IPS DF 19.7 (cell line): ENCODE data around the gene PPP2R5B.

Source experiments
- DNase-seq: peaks from one replicate; pipeline ENCODE4 v3.0.0-alpha.2; 2013; ENCODE audit warnings: low read depth, low spot score

PPP2R5B gene

GRCh38 chr11:64888729-64889511 is 35.6 kb upstream of the PPP2R5B start:
- no peak for DNase-seq

DNA sequence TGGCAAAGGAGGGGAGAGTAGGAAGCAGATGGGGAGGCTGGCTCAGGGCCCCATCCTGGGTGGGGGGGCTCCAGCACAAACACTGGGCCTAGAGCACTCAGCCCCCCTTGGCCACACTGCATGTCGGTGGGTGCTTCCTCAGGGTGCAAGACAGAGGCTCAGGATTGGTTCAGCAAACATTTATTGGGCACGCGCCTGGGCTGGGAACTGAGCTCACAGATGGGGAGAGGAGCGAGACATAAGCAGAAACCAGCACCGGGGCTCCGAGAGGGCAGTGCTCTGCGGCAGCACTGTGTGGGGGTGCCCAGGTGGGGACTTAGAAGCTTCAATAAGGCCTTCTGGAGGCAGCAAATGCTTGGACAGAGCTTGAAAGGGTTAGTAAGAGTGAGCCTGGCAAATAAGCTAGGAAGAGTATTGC is 34.0 kb upstream of the PPP2R5B start:
- DNase-seq: no peak

- no peak for DNase-seq
These were observed 33.2 kb upstream of the PPP2R5B start for GRCh38 chr11:64891215-64891848.

DNA sequence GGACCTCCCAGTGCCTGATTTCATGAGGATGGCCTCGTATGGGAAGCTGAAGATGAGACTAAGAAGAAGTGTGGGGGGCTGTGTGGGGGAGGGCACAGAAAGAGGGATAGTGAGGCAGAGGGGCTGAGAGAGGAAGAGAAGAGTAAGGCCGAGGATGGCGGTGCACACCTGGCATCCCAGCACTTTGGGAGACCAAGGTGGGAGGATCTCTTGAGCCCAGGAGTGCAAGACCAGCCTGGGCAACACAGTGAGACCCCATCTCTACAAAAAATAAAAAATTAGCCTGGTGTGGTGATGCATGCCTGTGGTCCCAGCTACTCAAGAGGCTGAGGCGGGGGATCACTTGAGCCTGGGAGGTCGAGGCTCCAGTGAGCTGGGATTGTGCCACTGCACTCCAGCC is 32.6 kb upstream of the PPP2R5B start:
- no peak for DNase-seq

DNA sequence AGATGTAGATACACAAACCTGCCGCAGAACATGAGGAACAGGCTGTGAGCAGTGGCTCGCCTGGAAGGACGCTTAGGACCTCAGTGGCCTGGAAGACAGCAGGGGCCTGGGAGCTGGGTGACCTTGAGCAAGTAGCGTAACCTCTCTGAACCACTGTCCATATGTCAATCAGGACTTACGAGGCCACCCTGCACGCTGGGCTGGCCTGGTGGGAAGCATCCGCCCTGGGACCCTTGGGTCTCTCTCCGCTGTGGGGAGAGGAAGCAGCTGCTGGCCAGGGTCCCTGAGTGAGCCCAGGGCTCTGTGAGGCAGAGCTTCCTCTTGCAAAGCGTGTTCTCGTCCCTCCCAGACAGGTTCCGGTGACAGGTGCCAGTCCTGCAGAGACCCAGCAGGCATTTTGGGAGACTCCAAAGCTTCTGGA is 32.1 kb upstream of the PPP2R5B start:
- no peak for DNase-seq

GRCh38 chr11:64892838-64893193 is 31.7 kb upstream of the PPP2R5B start:
- no peak for DNase-seq

DNA sequence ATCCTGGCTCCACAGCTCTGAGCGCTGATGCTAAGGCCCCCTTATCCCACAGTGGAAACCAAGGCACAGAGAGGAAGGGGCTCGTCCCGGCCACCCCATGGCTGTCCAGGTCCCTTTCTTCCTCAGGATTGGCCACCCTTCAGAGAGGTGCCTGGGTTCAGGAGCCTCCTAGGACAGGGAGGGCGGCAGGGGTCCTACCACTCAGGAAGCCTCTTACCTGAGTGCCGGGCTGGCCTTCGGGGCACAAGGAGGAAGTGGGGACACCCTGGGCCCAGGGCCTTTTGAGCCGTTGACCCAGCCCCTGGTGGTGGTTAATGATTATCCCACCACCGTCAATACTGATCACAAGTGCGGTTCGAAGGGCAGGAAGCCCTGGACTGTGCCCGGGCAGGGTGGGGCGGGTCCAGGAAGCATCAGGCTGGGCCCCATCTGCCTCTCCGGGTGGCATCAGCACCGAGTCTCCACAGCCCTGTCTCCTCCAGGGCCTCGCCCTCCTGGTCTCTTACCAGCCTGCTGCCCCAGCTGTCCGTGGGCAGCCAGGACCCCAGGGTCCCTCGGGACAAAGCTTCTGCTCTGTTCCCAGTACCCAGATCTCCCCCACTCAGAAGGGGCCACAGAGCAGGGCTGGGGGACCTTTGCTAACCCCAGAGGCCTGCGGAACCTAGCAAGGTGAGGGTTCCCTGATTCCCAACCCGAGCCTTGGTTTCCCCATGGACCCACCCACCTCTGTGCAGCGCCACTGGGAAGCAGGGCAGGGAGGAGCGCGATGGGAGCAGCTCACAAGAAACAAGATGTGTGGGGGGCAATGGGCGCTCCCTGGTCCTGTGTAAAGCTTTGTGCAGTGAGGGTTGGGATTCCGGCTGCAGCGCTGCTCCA is 31.1 kb upstream of the PPP2R5B start:
- DNase-seq: no peak

- no peak for DNase-seq
These were observed 30.2 kb upstream of the PPP2R5B start for GRCh38 chr11:64894070-64894811.

- DNase-seq: no peak
These were observed 29.6 kb upstream of the PPP2R5B start for GRCh38 chr11:64894812-64895452.

GRCh38 chr11:64896448-64897022 is 28.0 kb upstream of the PPP2R5B start:
- no peak for DNase-seq

DNA sequence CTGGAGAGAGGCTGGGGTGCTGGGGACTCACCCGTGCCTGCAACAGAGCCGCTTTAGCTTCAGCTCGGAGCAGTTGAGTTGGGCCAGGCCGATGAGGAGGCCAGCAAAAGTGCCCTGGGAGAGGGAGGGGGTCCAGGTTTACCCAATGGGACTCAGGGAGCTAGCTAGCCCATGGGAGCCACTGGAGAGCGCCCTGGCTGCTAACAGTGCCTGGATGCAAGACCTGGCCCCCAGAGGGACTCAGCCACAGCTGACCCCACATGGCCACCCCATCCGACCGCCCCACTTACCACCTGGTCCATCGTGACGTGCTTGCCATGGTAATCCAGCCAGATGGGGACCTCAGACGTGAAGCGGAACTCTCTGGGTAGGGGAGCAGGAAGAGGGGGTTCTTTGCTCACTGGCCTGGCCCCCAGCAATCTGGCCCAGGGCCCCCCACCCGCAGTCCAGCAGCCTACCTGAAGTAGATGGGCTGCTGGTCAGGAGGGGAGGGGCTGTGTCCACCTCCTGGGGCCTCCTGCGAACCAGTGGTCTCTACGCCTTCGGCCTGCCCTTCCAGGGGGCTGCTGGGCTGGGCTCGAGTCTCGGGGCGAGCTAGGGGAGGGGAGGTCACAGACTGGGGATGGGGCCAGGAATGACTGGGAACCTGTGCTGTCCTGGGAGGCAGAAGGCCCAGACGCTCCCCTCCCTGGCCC is 27.0 kb upstream of the PPP2R5B start:
- DNase-seq: no peak

- no peak for DNase-seq
These were observed 26.4 kb upstream of the PPP2R5B start for GRCh38 chr11:64898076-64898445.

- no peak for DNase-seq
These were observed 25.9 kb upstream of the PPP2R5B start for GRCh38 chr11:64898541-64898940.

DNA sequence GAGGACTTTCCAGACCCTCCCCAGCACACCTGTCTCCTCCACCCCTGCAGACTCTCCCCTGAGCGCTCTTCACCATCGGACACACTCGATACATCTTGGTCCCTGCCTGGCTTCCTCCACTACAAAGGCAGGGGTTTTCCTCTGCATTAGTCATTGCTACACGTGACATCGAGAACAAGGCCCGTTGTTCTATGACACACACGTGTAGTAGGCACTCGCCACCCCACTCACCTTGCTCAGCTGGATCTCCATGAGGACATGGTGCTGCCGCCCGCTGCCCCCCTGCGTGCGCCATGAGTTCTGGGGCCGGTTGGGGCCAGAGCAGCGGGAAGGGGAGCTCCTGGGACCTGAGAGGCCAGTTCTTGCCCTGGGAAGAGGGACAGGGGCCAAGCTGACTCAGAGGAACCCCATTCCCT is 24.2 kb upstream of the PPP2R5B start:
- no peak for DNase-seq

GRCh38 chr11:64900774-64901173 is 23.7 kb upstream of the PPP2R5B start:
- no peak for DNase-seq

GRCh38 chr11:64902102-64902900 is 22.2 kb upstream of the PPP2R5B start:
- DNase-seq: no peak

DNA sequence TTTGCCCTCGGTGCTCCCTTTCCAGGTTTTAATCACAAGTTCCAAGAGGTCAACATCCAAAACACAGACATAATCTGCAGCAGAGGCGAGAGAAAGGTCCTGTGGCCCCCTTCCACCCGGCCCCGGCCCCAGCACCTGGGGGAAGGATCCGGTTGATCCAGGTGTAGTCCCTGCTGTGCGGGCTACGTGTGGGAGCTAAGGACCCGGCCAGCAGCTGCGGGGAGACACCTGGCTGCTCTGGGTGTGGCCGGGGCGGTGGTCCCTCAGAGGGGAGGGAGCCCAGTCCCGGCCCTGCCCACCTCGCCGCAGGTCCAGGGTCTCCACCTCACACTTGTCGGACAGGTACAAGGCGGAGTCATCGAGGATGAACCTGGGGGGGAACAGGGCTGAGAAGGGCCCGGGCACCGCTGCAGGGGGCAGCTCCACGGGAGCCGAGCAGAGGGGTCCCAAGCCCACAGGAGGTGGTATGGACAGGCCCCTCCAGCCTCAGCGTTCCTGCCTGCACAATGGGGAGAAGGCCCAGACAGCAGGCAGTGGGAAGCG is 21.1 kb upstream of the PPP2R5B start:
- DNase-seq: no peak

DNA sequence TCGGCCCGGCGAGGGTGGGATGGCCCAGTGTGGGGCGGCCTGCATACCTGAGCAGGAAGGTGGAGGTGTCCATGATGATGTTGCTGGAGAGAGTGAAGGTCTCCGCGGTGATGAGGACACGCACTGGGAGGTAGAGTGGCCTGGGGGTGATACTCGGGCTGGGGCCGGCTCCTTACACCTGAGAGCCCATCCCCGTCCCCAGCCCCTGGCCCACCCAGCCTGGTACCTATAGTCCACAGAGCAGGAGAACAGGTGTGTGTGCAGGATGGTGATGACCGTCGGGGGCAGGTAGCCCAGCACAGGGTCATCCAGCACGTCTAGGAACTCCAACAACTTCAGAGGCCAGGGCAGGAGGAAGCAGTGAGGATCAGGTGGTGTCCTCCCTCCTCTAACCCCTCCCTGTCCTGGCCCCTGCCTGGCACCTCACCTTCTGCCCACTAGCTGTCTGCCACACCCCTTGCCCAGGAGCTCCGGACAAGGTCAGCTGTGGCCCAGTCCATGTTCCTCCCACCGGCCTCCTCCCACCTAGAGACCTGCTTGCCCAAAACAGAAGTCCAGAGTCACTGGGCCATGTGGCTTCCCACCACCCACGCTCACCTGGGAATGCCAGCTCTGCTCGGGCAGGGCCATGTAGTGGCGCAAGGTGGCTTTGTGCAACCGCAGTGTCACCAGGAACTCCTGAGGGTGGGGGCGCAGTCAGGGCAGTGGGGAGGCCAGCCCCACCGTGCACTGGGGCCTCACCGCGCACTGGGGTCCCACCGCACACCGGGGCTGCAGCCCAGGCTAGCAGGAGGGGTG is 18.8 kb upstream of the PPP2R5B start:
- DNase-seq: no peak

GRCh38 chr11:64906314-64906635 is 18.2 kb upstream of the PPP2R5B start:
- no peak for DNase-seq
